NCI-H2227 treated with DMSO at 0.1 percent for 48 hours (cell line): ENCODE data around the gene TBC1D19.

Source experiments
- DNase-seq: peaks from one replicate; lab custom pipeline; 2025; lab: John Stamatoyannopoulos, UW

TBC1D19 gene

DNA sequence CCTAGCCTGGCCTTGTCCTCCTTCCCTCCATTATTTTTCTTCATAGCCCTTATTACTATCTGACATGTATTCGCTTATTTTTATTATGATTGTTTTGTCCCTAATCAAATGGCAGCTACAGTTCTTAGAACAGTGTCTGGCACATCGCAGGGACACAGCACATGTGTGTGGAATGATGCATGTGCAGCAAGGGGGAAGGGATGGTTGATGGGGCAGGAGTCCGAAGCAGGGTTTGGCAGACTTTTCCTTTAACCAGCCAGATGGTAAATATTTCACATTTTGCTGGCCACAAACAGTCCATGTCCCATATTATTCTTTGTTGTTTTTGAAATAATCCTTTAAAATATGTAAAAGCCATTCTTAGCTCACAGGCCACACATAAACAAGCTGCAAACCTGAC is 148.5 kb downstream of the TBC1D19 start:
- DNase-seq = no peak

DNA sequence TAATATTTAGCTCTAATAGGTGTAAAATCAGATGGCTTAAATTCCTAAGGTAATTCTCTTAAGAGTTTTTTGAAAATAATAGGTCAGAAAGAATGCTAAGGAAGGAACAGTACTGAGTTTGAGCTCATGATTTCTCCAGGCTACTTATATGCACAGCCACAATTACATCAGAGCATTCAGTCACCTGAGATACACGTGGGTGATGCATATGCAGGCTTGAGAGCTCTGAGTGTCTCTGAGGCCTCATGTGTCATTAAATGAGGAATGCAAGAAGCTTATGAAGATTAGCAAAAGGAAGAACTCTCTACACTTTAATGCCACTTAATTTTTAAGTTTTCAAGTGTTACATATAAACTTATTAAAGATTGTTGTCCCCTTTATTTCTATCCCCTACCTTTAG is 152.7 kb downstream of the TBC1D19 start:
- DNase-seq = no peak

- DNase-seq = no peak
These were observed 153.5 kb downstream of the TBC1D19 start for GRCh38 chr4:26737385-26737784.

DNA sequence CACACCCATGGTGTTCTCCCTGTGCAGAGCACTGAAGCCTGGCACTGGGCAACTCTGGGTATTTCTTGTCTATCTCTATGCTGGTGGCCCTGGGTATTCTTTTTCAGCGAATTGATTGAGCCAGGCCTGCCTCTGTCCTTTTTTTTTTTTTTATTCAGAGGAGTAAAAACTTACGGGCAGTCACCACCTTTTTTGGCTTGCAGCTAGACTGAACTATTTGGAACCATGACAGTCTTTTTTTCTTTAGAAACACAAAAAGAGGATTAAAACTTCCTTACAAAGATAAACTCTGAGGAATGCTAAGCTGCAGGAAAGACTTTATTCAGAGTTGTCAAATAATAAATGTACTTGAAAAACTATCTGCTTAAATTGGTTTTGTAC is 157.6 kb downstream of the TBC1D19 start:
- no peak for DNase-seq

GRCh38 chr4:26746802-26747213 is 162.9 kb downstream of the TBC1D19 start:
- no peak for DNase-seq

GRCh38 chr4:26748811-26749210 is 164.9 kb downstream of the TBC1D19 start:
- no peak for DNase-seq

DNA sequence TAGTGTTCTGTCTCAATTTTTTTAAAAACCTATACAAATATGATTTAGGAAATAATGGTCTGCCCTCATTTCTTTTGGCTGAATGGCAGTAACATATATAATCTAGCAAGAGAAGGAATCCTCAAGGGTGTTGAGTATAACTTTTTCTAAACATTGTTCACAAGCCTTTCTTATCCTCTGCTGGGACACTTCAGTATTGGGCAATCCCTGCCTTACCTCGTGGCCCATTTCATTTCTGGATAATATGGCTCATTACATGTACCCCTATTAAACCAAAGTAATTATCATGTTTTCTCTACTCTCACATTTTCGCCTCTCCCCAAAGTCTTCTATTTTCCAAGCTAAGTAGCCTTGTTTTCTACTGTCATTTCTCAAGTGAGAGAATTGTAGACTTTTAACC is 166.0 kb downstream of the TBC1D19 start:
- DNase-seq = no peak

DNA sequence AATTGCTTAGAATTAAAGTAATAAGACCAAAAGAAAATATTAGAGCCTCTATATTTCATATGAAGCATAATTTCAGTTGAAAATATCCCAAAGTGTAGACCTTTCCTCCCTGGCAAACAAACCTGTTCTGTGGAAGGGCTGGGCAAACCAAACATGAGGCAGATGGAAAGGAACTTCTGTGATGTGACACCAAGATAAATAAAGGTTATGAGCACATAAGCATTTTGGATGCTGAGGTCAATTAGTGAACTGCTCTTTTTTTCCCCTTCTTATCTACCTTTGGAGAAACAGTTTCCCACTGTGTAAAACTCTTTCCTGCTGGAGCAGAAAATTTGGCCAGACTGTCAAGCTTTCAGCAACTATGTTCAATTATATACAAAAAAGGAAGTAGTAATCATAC is 167.1 kb downstream of the TBC1D19 start:
- DNase-seq = no peak

GRCh38 chr4:26751838-26752237 is 168.0 kb downstream of the TBC1D19 start:
- DNase-seq = no peak

DNA sequence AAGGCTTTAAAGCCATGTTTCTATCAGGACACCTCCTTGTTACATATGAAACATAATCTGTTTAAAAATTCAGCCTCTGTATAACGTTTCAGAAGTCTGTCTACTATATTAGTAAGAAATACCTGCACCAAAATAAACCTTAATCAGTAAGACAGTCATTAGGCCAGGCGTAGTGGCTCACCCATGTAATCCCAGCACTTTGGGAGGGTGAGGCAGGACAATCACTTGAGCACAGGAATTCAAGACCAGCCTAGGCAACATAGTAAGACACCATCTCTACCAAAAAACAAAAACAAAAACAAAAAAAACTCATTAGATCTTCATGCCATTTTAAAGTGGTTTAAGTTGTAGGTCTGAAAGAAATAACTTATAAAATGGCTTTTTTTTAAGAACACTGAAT is 169.3 kb downstream of the TBC1D19 start:
- DNase-seq = no peak

DNA sequence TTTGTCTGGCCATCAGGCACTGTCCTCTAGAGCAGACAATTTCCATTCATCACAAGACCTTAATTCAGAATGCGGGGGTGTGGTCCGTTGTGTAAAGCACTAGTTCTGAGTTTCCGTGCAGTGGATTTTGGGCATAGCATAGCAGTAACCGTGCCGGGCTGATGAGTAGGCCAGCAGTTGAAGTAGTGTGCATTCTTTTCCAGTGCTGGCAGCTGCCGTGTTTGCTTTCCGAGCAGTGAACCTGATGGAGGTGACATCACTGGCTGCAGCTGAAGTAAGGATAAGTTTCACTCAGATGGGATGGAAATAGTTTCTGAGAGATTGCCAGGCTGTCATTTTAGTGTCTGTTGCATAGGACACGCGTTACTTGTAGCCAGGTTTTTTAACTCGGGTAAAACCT is 169.7 kb downstream of the TBC1D19 start:
- DNase-seq = no peak

GRCh38 chr4:26757751-26758150 is 173.9 kb downstream of the TBC1D19 start:
- no peak for DNase-seq

- DNase-seq = no peak
These were observed 175.0 kb downstream of the TBC1D19 start for GRCh38 chr4:26758899-26759298.

- DNase-seq = no peak
These were observed 178.8 kb downstream of the TBC1D19 start for GRCh38 chr4:26762650-26763049.

DNA sequence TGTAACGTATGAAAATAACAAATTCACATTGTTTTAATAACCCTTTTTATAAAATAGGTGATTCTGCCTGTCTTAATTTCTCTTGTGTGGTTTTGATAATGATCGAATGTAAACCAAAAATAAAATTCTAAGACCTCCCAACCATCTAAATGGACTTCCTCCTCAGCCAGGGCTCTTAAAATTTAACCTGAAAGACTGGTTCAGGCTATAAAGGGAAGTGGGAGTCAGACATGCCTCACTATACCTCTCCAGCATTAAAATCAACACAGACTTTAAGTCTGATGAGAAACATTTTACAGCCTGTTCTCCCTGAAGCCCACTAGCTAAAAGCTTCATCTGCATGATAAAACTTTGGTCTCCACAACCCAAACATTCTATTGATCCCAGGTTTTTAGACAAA is 179.2 kb downstream of the TBC1D19 start:
- no peak for DNase-seq

DNA sequence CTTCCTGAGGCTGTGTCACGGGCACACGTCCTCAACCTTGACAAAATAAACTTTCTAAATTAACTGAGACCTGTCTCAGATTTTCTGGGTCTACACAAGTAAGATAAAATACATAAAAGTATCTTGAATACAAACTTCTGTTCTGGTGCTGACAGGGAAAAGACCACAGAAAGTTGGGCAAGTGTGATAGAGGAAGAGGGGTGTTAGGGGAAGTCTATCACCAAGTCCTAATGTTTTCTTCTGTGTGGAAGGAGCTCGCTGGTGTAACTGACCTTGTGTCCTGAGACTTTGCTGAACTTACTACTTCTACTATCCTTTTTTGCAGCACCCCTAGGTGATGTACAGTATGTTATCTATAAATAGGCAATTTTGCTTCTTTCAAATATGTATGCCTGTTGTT is 179.8 kb downstream of the TBC1D19 start:
- no peak for DNase-seq

- no peak for DNase-seq
These were observed 180.3 kb downstream of the TBC1D19 start for GRCh38 chr4:26764231-26764630.

DNA sequence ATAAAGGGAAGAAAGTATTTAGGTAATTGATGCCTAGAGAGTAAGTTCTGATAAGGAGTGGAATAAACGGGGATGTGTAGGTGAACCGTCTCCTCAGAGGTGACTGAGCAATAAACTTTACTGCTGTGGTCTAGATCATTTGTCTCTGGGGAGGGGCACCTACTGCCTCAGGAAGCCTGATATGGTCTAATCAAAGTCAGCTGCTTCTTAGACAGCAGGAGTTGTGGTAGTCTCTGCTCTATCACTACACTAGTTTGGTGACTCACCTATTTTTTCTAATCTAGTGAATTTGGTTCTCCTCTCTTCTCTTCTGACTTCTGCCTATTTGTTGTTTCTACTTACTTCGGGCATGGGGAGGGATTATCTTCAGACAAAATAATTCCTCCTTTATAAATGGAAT is 181.6 kb downstream of the TBC1D19 start:
- DNase-seq = no peak

- DNase-seq = no peak
These were observed 182.3 kb downstream of the TBC1D19 start for GRCh38 chr4:26766141-26766540.

- DNase-seq = no peak
These were observed 188.4 kb downstream of the TBC1D19 start for GRCh38 chr4:26772096-26772873.

DNA sequence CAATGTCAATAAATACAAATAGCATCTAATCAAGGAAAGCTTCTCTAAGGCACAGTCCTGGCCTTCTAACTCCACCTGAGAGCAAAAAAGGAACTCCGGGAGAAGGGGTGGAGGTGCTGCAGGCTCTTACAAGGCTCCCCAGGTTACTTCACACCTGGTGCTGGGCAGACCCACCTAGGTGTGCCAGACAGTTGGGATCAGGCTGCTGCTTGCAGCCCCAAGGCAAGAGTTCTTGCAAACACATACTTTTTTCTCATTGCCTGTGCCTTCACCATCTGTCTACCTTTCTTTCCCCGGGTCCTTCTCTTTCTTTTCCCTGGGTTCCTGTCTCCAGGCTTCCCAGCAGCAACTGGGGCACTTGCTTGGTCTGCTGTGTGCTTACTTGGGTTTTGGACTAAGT is 195.3 kb downstream of the TBC1D19 start:
- DNase-seq = no peak

GRCh38 chr4:26779674-26780073 is 195.8 kb downstream of the TBC1D19 start:
- no peak for DNase-seq

DNA sequence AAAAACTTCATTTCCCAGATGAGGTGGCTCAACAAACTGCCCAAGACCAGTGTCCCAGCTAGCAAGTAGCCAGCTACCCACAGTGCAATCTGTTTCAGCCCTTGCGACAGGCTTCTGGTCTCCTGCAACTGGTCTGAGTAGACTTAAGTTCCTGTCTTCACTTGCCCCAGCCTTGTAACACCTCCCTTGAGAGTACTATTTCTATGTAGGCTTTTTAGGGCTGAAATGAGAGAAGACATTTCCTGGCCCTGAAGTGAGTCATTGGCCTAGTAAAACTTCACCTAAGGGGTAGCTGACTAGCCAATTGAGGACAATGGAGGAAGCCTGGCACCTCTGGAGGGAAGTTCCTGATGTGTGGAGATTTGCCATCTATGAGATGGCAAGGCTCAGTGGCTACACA is 196.7 kb downstream of the TBC1D19 start:
- no peak for DNase-seq

DNA sequence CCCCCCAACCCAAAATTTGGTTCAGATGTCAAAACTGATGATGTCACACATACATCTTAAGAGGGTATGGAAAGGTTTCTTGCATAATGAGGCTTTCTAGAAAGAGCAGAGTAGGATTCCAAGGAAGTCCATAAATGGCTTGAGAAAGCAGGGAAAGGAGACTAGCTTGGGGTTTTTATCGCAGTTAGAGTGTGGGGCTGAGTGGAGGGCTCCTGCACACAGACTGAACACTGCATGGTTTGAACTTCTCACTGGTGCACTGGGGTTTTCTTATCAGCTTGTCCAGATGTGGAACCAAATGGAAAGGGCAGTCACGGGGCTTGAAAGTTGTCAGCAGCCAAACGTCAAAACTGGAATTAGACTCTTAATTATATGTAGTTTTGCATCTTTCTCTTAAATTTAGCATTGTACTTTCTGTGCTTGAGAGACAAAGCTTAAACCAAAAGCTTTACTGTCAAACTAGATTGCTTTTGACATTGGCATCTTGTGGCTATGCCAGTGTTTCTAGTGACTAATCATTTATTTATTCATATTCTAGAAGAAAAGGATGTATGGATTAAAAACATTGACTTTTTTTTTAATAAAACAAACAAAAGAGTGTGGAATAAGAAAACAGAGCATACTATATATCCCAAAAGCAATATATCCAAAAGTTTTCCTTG is 198.4 kb downstream of the TBC1D19 start:
- no peak for DNase-seq
